HCT116 (cell line): ENCODE measurements around the gene NGF. TPM values are rescaled to one million over a fixed set of nuclear protein-coding genes. Genes with fewer than 3 reads are reported as not detected.

Source experiments
- ATAC-seq: fragments of 200-7000 bp; cut with Tn5 transposase; 2 replicates; pipeline ENCODE4 v1.9.1; 2020; ENCODE audit warnings: mild to moderate bottlenecking, moderate library complexity
- BruUV-seq: library from RNA; stranded (reverse); fragments of 400-500 nt; replicated peaks from 2 replicates; lab custom pipeline; 2021; lab: Mats Ljungman, UMichigan
- CTCF ChIA-PET: fragments of 300-600 bp; sonication (Branson Sonifier 250); formaldehyde crosslinking; loops from one replicate; lab custom pipeline; 2021; ENCODE audit warnings: antibody characterized with exemption; lab: Charles Lee
- POLR2A ChIA-PET: fragments of 300-600, 350-600 bp; sonication (Branson Sonifier 250); formaldehyde crosslinking; loops from one replicate; lab custom pipeline; 2021; ENCODE audit warnings: antibody characterized with exemption; lab: Charles Lee
- RAD21 ChIA-PET, 2 experiments: fragments of 300-600 bp; sonication (Branson Sonifier 250); formaldehyde crosslinking; loops; one replicate each; lab custom pipeline; 2023; ENCODE audit warnings: low total read pairs in 2 of 2; ENCODE audit not compliant: uncharacterized antibody in 2 of 2, unreplicated experiment in 2 of 2, low non-redundant PET in 1 of 2; lab: Charles Lee
- DNase-seq: peaks from one replicate; pipeline ENCODE4 v3.0.0-alpha.2; 2010; ENCODE audit warnings: low read depth, low spot score
- H2AFZ ChIP-seq: fragments of 200-600 bp; shearing (Covaris generic), sonication (generic); 2 replicates; pipeline ENCODE4 v1.6.1; 2017; ENCODE audit warnings: low read depth, mixed run types, mixed read lengths, antibody characterized with exemption, low read length; ENCODE audit not compliant: poor library complexity, severe bottlenecking
- H3K27ac ChIP-seq: 2 replicates; pipeline ENCODE4 v1.5.1; 2012; ENCODE audit warnings: low read depth, low read length
- H3K27me3 ChIP-seq: fragments of 200-600 bp; sonication (generic); 2 replicates; pipeline ENCODE4 v1.6.1; 2016; ENCODE audit warnings: mixed run types, low read length, mixed read lengths; ENCODE audit not compliant: insufficient read depth
- H3K36me3 ChIP-seq, 2 experiments: fragments of 200-500 bp in 1 of 2; fragments of 200-600 bp in 1 of 2; sonication (Bioruptor generic) in 1 of 2; sonication (generic) in 1 of 2; 2 replicates each; pipeline versions ENCODE4 v1.5.1 to v1.6.1; 2014 to 2016; ENCODE audit warnings: low read length in 2 of 2, inconsistent platforms in 1 of 2, mixed read lengths in 1 of 2, mixed run types in 1 of 2; ENCODE audit not compliant: insufficient read depth in 2 of 2, control insufficient read depth in 1 of 2
- H3K4me1 ChIP-seq, 2 experiments: fragments of 200-600 bp in 1 of 2; sonication (generic) in 1 of 2; 2 replicates each; pipeline versions ENCODE4 v1.5.1 to v1.6.1; 2012 to 2017; ENCODE audit warnings: low read length in 2 of 2, inconsistent platforms in 1 of 2, mild to moderate bottlenecking in 1 of 2, mixed read lengths in 1 of 2, mixed run types in 1 of 2, moderate library complexity in 1 of 2; ENCODE audit not compliant: insufficient read depth in 2 of 2, control insufficient read depth in 1 of 2
- H3K4me2 ChIP-seq: fragments of 200-600 bp; sonication (generic); 2 replicates; pipeline ENCODE4 v1.6.1; 2017; ENCODE audit warnings: mixed run types, low read length, mixed read lengths
- H3K4me3 ChIP-seq, 2 experiments: fragments of 200-600 bp in 1 of 2; sonication (generic) in 1 of 2; replicated peaks in 1 of 2; 2 replicates each; pipeline ENCODE4 v1.5.1; 2011 to 2016; ENCODE audit warnings: low read length in 2 of 2, control low read depth in 1 of 2, low read depth in 1 of 2, mild to moderate bottlenecking in 1 of 2, mixed read lengths in 1 of 2, mixed run types in 1 of 2
- H3K79me2 ChIP-seq: fragments of 200-600 bp; sonication (generic); 2 replicates; pipeline ENCODE4 v1.6.1; 2017; ENCODE audit warnings: mild to moderate bottlenecking, mixed run types, low read length, moderate library complexity, mixed read lengths; ENCODE audit not compliant: insufficient read depth
- H3K9ac ChIP-seq: fragments of 200-600 bp; sonication (generic); 2 replicates; pipeline ENCODE4 v1.6.1; 2016; ENCODE audit warnings: low read length, mixed read lengths
- H3K9me2 ChIP-seq: fragments of 200-600 bp; sonication (generic), shearing (Covaris generic); 2 replicates; pipeline ENCODE4 v1.6.1; 2017; ENCODE audit warnings: mixed run types, mild to moderate bottlenecking, moderate library complexity; ENCODE audit not compliant: insufficient read depth
- H3K9me3 ChIP-seq, 2 experiments: fragments of 200-500 bp in 1 of 2; fragments of 200-600 bp in 1 of 2; sonication (Bioruptor generic) in 1 of 2; sonication (generic) in 1 of 2; 2 replicates each; pipeline ENCODE4 v1.6.1; 2014 to 2017; ENCODE audit warnings: low read length in 2 of 2, mixed read lengths in 2 of 2, inconsistent platforms in 1 of 2, low read depth in 1 of 2, mild to moderate bottlenecking in 1 of 2, mixed run types in 1 of 2, moderate library complexity in 1 of 2; ENCODE audit not compliant: control insufficient read depth in 1 of 2, insufficient read depth in 1 of 2
- H4K20me1 ChIP-seq: fragments of 200-600 bp; sonication (generic), shearing (Covaris generic); 2 replicates; pipeline ENCODE4 v1.6.1; 2017; ENCODE audit warnings: mixed run types, mild to moderate bottlenecking, moderate library complexity; ENCODE audit not compliant: insufficient read depth
- CEBPB ChIP-seq: IDR thresholded peaks from 2 replicates; pipeline ENCODE4 v1.6.1; 2012; ENCODE audit warnings: low read depth
- EGR1 ChIP-seq: IDR thresholded peaks from 2 replicates; pipeline ENCODE4 v1.6.1; 2012; ENCODE audit warnings: low read depth
- EZH2 ChIP-seq: fragments of 200-600 bp; sonication (generic); IDR thresholded peaks from 2 replicates; pipeline ENCODE4 v1.6.1; 2017; ENCODE audit warnings: antibody characterized with exemption, mixed run types
- EZH2phosphoT487 ChIP-seq: fragments of 200-600 bp; IDR thresholded peaks from 2 replicates; pipeline ENCODE4 v1.6.1; 2018; ENCODE audit warnings: antibody characterized with exemption, borderline replicate concordance
- FOSL1 ChIP-seq: IDR thresholded peaks from 2 replicates; pipeline ENCODE4 v1.6.1; 2012; ENCODE audit warnings: low read depth
- POLR2A ChIP-seq: IDR thresholded peaks from 2 replicates; pipeline ENCODE4 v1.7.0; 2011; ENCODE audit warnings: borderline replicate concordance; ENCODE audit not compliant: insufficient read depth, insufficient read length; ENCODE audit errors: extremely low read depth
- RAD21 ChIP-seq: IDR thresholded peaks from 2 replicates; pipeline ENCODE4 v1.6.1; 2012; ENCODE audit warnings: low read depth, mild to moderate bottlenecking
- SP1 ChIP-seq: IDR thresholded peaks from 2 replicates; pipeline ENCODE4 v1.6.1; 2012; ENCODE audit warnings: low read depth
- SRF ChIP-seq: IDR thresholded peaks from 2 replicates; pipeline ENCODE4 v1.6.1; 2012; ENCODE audit warnings: low read depth
- YY1 ChIP-seq: IDR thresholded peaks from 2 replicates; pipeline ENCODE4 v1.6.1; 2011; ENCODE audit warnings: low read length, low read depth, moderate library complexity, mild to moderate bottlenecking; ENCODE audit not compliant: insufficient replicate concordance; ENCODE audit errors: extremely low read depth
- ZFX ChIP-seq: fragments of 450-650 bp; IDR thresholded peaks from 2 replicates; pipeline ENCODE4 v1.6.1; 2017
- ZNF274 ChIP-seq: fragments of 200-500 bp; sonication (Bioruptor generic); IDR thresholded peaks from 2 replicates; pipeline ENCODE4 v1.6.1; 2014; ENCODE audit warnings: mild to moderate bottlenecking, low read depth, low read length, inconsistent platforms
- intact Hi-C: fragments of 100-400 bp; cut with micrococcal nuclease; formaldehyde crosslinking; loops from 2 replicates; pipeline ENCODE4 v1.10.0; 2022
- total RNA-seq: library from RNA; stranded (reverse); gene quantifications from one replicate; pipeline ENCODE4 v1.2.1, GENCODE V29; 2021; ENCODE audit not compliant: unreplicated experiment
- TF ChIP-seq, protein P1 (sequence below): IDR thresholded peaks from 2 replicates; pipeline ENCODE4 v1.6.1; 2012

Gene NGF
- total RNA-seq, 1 experiment from 2014 or later, result not detected

DNA sequence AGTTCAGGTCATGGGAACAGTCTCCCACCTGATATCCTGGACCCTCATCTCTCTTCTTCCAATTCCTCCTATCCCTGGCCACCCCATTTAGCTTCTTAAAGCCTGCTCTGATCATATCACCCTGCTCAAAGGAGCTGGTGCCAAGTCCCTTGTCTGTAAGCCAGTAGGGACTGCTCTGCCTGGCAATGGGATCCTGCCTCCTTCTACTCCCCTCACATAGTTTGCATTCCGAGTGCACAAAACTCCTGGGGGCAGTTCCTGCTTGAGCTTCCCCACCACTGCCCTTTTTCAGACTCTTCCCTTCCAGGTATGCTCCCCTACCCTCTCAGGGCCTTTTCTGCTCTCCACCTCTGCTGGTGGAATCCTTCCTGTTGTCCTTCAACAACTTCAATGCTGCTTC lies 48.1 kb downstream of the NGF start:
- H3K4me1 ChIP-seq, result no peaks in the 10 kb centered on the region
- DNase-seq, result no peak
- TF ChIP-seq FOSL1 (no peak), EZH2 (no peak), CEBPB (no peak), YY1 (no peak), SP1 (no peak), EGR1 (no peak), RAD21 (no peak), ZNF274 (no peak), ZFX (no peak), SRF (no peak), POLR2A (no peak), EZH2phosphoT487 (no peak)
- TF ChIP-seq, protein P1, sequence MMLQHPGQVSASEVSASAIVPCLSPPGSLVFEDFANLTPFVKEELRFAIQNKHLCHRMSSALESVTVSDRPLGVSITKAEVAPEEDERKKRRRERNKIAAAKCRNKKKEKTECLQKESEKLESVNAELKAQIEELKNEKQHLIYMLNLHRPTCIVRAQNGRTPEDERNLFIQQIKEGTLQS, result no peak
- TF ChIP-seq, all 23 proteins: peak for 0
- no peak overlapping the region for H3K4me2 ChIP-seq
- no peaks in the 10 kb centered on the region for H3K9me2 ChIP-seq
- ChIA-PET RAD21 (no interaction called here), POLR2A (no interaction called here), CTCF (no interaction called here)
- H3K79me2 ChIP-seq, result no peaks in the 10 kb centered on the region
- BruUV-seq, result no TSS peak
- no peaks in the 10 kb centered on the region for H3K9me3 ChIP-seq
- H3K4me3 ChIP-seq, result no peak overlapping the region
- H2AFZ ChIP-seq, result no peak overlapping the region
- no peaks in the 10 kb centered on the region; the same call in 1 of the 2 replicates for H3K27me3 ChIP-seq
- no peak overlapping the region for H3K9ac ChIP-seq
- H3K27ac ChIP-seq, result no peak overlapping the region
- no peak for ATAC-seq
- H4K20me1 ChIP-seq, result no peaks in the 10 kb centered on the region
- no peaks in the 10 kb centered on the region for H3K36me3 ChIP-seq
- intact Hi-C loops, result no loop called here

DNA sequence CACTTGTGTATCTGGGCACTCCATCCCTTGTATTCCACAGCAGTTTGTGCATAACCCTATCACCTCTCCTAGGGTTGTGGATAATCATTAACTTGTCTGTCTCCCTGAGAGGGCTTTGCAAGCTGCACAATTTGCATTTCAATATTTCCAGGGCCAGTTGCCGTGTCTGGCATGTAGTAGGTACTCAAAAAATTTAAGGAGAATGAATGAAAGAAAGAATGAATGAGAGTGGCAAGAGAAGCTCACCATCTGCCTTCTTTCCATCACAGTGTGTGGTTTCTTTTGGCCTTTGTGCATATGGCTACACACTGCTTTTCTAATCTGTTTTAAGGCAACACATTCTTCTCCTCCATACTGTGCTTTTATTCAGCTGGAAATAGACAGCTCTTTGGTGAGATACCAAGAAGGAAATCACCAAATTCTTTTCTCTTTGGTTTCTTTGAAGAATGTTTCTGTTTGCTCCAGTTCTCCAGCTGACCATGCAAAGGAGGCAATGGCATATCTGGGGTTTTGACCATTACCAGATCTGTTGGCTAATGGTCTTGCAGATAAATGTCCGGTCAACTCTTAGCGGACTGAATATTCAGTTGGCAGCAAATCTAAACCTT lies 49.4 kb downstream of the NGF start:
- ChIA-PET RAD21 (no interaction called here), POLR2A (no interaction called here), CTCF (no interaction called here)
- no peak for TF ChIP-seq EZH2
- TF ChIP-seq FOSL1, result no peak
- Histone ChIP-seq H3K36me3 (no peaks in the 10 kb centered on the region), H3K9ac (no peak overlapping the region), H2AFZ (no peak overlapping the region), H3K79me2 (no peaks in the 10 kb centered on the region), H3K27ac (no peak overlapping the region), H3K9me3 (no peaks in the 10 kb centered on the region), H3K4me3 (no peak overlapping the region), H3K4me2 (no peak overlapping the region), H4K20me1 (no peaks in the 10 kb centered on the region), H3K9me2 (no peaks in the 10 kb centered on the region), H3K27me3 (no peaks in the 10 kb centered on the region; the same call in 1 of the 2 replicates), H3K4me1 (no peaks in the 10 kb centered on the region)
- DNase-seq (no peak), ATAC-seq (no peak)
- intact Hi-C loops, result no loop called here
- BruUV-seq, result no TSS peak
